ENCODE data around the gene SPG21. TPM values are rescaled to one million over a fixed set of nuclear protein-coding genes. Genes with fewer than 3 reads are reported as not detected.

Gene SPG21
- total RNA-seq, 2 donors from 2014 or later, result 64.7 to 93.1 TPM

GRCh38 chr15:64969401-64969800 lies 20.3 kb downstream of the SPG21 start:
- TF ChIP-seq, protein P1, sequence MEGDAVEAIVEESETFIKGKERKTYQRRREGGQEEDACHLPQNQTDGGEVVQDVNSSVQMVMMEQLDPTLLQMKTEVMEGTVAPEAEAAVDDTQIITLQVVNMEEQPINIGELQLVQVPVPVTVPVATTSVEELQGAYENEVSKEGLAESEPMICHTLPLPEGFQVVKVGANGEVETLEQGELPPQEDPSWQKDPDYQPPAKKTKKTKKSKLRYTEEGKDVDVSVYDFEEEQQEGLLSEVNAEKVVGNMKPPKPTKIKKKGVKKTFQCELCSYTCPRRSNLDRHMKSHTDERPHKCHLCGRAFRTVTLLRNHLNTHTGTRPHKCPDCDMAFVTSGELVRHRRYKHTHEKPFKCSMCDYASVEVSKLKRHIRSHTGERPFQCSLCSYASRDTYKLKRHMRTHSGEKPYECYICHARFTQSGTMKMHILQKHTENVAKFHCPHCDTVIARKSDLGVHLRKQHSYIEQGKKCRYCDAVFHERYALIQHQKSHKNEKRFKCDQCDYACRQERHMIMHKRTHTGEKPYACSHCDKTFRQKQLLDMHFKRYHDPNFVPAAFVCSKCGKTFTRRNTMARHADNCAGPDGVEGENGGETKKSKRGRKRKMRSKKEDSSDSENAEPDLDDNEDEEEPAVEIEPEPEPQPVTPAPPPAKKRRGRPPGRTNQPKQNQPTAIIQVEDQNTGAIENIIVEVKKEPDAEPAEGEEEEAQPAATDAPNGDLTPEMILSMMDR (IDR thresholded peaks at IDR 0.05), result no peak
- Histone ChIP-seq H3K27ac (no peak overlapping the region), H3K36me3 (peaks cover 49% of the 10 kb centered on the region), H3K4me3 (no peak overlapping the region), H3K9me3 (no peaks in the 10 kb centered on the region), H3K4me1 (ENCODE audit: control insufficient read depth in 1 of 2, low read depth in 2 of 2) (no peaks in the 10 kb centered on the region), H3K27me3 (replicated peaks; ENCODE audit: insufficient read depth) (no peaks in the 10 kb centered on the region)
- ATAC-seq (ENCODE audit: insufficient number of reproducible peaks, low FRiP score, low read depth) (no peak), DNase-seq (ENCODE audit: low spot score) (no peak)

- Histone ChIP-seq H3K4me1 (ENCODE audit: control insufficient read depth in 1 of 2, low read depth in 2 of 2) (no peaks in the 10 kb centered on the region), H3K27ac (no peak overlapping the region), H3K36me3 (peaks cover 73% of the 10 kb centered on the region), H3K9me3 (no peaks in the 10 kb centered on the region), H3K4me3 (no peak overlapping the region), H3K27me3 (replicated peaks; ENCODE audit: insufficient read depth) (no peaks in the 10 kb centered on the region)
- no peak for DNase-seq (ENCODE audit: low spot score)
- TF ChIP-seq, protein P1 (IDR thresholded peaks at IDR 0.05), result no peak
- ATAC-seq (ENCODE audit: insufficient number of reproducible peaks, low FRiP score, low read depth), result no peak
These were observed 28.7 kb downstream of the SPG21 start for GRCh38 chr15:64961013-64961412.

GRCh38 chr15:64960153-64960552 lies 29.6 kb downstream of the SPG21 start:
- DNase-seq (ENCODE audit: low spot score) (no peak), ATAC-seq (ENCODE audit: insufficient number of reproducible peaks, low FRiP score, low read depth) (no peak)
- Histone ChIP-seq H3K27me3 (replicated peaks; ENCODE audit: insufficient read depth) (no peaks in the 10 kb centered on the region), H3K4me3 (no peak overlapping the region), H3K4me1 (ENCODE audit: control insufficient read depth in 1 of 2, low read depth in 2 of 2) (no peaks in the 10 kb centered on the region), H3K27ac (no peak overlapping the region), H3K36me3 (peaks cover 75% of the 10 kb centered on the region), H3K9me3 (no peaks in the 10 kb centered on the region)
- TF ChIP-seq, protein P1 (IDR thresholded peaks at IDR 0.05), result no peak

DNA sequence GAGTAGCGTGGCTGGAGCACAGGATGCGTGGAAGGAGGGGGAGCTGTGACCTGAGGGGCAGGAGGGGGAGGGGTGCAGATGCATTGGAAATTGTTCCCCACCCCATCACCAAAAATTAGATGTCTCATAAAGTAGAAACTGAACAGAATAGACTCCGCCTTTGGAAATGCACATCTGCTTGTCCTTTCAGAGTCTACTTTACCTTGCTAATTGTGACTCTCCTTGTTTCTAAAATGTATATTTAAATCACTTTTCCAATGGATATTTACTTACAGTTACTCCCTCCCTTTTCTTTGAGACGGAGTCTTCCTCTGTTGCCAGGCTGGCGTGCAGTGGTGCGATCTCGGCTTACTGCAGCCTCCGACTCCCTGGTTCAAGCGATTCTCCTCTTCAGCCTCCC lies 30.6 kb downstream of the SPG21 start:
- no peak for DNase-seq (ENCODE audit: low spot score)
- H3K9me3 ChIP-seq, result no peaks in the 10 kb centered on the region
- ATAC-seq (ENCODE audit: insufficient number of reproducible peaks, low FRiP score, low read depth), result no peak
- peaks cover 67% of the 10 kb centered on the region for H3K36me3 ChIP-seq
- no peaks in the 10 kb centered on the region for H3K27me3 ChIP-seq (replicated peaks; ENCODE audit: insufficient read depth)
- no peak overlapping the region for H3K27ac ChIP-seq
- no peak overlapping the region for H3K4me3 ChIP-seq
- TF ChIP-seq, protein P1 (IDR thresholded peaks at IDR 0.05), result no peak
- H3K4me1 ChIP-seq (ENCODE audit: control insufficient read depth in 1 of 2, low read depth in 2 of 2), result no peaks in the 10 kb centered on the region

GRCh38 chr15:64954395-64954794 lies 35.3 kb downstream of the SPG21 start:
- TF ChIP-seq, protein P1 (IDR thresholded peaks at IDR 0.05), result no peak
- DNase-seq (ENCODE audit: low spot score), result no peak
- Histone ChIP-seq H3K27me3 (replicated peaks; ENCODE audit: insufficient read depth) (no peaks in the 10 kb centered on the region), H3K36me3 (peaks cover 28% of the 10 kb centered on the region), H3K9me3 (no peaks in the 10 kb centered on the region), H3K27ac (no peak overlapping the region), H3K4me3 (no peak overlapping the region), H3K4me1 (ENCODE audit: control insufficient read depth in 1 of 2, low read depth in 2 of 2) (no peaks in the 10 kb centered on the region)
- ATAC-seq (ENCODE audit: insufficient number of reproducible peaks, low FRiP score, low read depth), result no peak

Data from thoracic aorta (tissue), 2 donors.